NCI-H2029 treated with DMSO at 0.1 percent for 48 hours (cell line): ENCODE data around the gene HUNK.
"Not testable (repeated sequence)": the region's sequence is repeated elsewhere in the genome, so short reads cannot be mapped to it uniquely, and the experiment has no call there.

Experiments used
- DNase-seq: peaks from one replicate; lab custom pipeline; 2025; lab: John Stamatoyannopoulos, UW

The HUNK gene

DNA sequence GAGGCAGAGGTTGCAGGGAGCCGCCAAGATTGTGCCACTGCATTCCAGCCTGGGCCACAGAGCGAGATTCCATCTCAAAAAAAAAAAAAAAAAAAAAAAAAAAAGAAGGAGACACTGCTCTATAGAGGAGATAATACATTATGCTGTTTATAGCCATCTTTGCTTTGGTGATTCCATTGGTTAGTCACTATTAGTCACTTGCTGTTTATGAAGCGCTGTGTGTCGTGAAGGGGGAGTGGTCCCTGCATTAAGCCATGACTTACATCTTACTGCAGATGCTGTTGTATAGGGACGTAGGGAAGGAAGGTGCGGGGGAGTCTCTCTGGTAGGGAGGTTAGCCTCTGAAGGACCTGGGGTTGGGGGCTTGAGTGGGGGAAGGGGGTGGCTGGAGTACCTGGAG lies 48.3 kb downstream of the HUNK start:
- DNase-seq = no peak

DNA sequence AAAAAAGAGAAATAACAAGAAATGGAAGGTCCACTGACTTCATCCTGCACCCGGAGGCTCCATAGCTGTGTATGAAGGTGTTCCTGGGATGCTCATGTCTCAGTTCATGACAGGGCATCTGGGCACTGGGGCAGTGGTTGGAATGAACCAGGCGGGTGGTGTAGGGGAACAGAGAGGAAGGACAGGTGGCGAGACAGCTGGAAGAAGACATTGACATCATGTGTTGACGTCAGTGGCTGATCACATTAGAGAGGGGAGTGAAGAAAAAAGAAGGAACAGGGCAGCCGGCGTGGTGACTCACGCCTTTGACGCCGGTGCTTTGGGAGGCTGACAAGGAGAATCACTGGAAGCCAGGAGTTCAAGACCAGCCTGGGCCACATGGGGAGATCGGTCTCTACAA lies 50.1 kb downstream of the HUNK start:
- DNase-seq = no peak

DNA sequence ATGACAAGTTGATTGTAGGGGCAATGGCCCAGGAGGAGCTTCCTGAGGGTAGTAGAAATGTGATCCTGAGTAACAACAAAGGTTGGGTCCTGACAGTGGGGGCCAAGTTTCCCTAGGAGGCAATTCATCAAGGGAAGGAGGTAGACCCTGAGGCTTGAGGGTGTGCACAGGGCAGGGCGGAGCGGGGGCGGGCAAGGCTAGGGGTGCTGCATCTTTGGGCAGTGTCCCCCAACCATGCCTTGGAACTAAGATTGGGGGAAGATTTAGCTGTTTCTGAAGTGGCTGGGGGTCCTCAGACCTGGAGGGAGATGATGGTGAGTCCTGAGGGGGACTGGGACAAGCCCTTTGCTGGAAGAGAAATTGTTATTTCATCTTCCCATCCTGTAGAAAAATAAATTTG lies 50.9 kb downstream of the HUNK start:
- no peak for DNase-seq

GRCh38 chr21:31924548-31924947 lies 51.7 kb downstream of the HUNK start:
- DNase-seq = no peak

DNA sequence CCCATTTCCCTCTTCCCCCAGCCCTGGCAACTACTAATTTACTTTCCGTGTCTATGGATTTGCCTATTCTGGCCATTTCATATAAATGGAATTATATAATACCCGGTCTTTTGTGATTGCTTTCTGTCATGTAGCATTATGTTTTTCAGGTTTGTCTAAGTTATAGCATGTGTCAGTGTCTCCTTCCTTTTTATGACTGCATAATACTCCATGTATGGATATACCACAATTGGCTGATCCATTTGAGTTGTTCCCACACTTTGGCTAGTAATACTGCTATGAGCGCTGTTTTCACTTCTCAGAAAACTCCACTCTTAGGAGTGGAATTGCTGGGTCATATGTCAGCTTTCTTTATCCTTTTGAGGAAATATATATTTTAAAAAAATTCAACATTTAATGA lies 53.7 kb downstream of the HUNK start:
- no peak for DNase-seq

- DNase-seq = no peak
Measured at GRCh38 chr21:31927689-31928353, 55.0 kb downstream of the HUNK start.

DNA sequence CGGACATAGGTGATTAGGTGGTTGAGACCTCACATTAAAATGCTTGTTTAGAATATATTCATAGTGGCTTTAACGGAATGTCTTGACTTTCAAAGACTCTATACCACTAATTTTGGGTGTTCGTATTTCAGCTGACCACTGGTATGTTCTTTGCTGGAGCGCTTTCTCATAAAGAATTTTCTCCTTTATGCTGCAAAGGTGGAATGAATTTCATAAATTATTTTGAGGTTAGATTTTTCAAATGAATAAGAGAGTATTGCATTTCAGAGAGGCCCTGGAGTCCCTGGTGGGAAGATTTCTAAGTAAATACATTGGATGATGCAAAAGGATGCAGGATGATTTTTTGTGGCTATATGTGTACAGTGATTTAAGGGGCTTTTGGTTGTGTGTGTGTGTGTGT lies 55.8 kb downstream of the HUNK start:
- no peak for DNase-seq

- no peak for DNase-seq
Measured at GRCh38 chr21:31929548-31929947, 56.7 kb downstream of the HUNK start.

DNA sequence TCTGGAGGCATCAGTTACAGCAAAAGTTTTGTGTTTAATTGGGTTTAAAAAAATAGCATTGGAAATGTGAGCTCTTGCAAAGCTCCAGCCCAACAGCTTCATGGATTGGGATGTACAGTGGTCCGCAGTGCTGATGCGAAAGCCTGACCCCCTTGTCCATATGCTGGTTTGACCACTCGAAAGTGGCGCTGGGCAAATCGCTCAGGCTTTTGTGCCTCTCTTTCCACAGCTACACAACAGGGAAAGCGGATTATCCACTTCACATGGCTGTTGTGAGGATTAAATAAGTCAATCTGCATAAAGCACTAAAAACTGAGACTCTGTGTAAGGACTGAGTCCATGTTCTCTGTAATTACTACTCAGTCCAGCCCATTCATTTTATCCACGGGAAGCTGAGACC lies 57.2 kb downstream of the HUNK start:
- no peak for DNase-seq

GRCh38 chr21:31931644-31932469 lies 59.0 kb downstream of the HUNK start:
- no peak for DNase-seq

- no peak for DNase-seq
Measured at GRCh38 chr21:31932470-31932764, 59.6 kb downstream of the HUNK start.

DNA sequence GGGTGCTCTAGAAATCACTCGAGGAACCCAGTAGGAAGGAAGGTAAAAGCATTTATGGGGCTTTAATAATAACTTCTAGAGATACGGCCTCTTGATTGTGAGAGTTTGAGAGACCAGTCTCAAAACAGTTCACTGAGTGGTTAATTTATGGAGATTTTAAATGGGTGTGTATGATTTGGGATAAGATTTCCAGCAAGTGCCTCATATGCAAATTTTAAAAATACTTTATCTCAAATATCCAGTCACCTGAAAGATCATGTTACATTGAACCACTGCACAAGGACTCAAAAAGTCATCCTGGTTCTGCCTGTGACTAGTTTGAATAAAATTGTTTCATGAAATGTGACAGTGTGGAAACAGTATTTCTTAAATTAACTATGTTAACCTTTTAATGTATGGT lies 64.5 kb downstream of the HUNK start:
- DNase-seq = no peak

- DNase-seq = no peak
Measured at GRCh38 chr21:31938330-31939301, 65.8 kb downstream of the HUNK start.

GRCh38 chr21:31941694-31942093 lies 68.9 kb downstream of the HUNK start:
- no peak for DNase-seq

DNA sequence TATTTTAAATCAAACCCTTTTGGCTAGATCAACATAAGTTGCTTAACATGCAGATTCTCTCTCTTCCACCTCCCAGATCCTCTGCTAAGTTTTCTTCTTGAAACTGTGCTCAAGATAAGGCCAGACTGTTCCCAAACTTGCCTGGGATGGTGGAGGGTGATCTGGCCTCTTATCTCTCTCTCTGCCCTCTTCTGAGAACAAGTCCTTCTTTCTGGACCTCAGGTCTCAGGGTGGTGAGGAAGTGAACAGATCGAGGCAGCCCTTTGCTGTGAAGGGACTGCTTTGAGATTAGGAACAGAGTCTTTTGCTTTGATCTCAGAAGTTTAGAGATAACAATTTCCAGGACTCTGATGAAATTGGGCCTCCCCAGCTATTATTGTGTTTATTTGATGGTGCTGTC lies 70.7 kb downstream of the HUNK start:
- no peak for DNase-seq

DNA sequence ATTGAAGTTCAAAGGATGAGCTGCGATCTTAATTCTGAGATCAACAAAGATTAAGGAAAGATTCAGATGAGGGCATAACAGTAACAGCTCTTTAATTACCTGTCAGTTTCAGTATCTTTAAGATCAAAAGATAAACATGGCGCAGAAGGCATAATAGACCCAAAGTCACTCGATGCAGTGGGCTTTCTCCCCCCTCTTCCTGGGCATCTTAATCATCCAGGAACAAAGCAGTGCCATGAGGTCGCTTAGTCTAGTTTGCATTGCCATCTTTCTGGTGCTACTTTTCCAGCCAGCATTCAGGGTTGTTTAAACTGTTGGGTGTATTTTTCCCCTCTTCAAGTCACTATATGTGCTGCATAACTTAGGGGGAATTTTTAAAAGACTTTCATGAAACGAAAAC lies 72.3 kb downstream of the HUNK start:
- DNase-seq = no peak

- no peak for DNase-seq
Measured at GRCh38 chr21:31945546-31945945, 72.7 kb downstream of the HUNK start.

DNA sequence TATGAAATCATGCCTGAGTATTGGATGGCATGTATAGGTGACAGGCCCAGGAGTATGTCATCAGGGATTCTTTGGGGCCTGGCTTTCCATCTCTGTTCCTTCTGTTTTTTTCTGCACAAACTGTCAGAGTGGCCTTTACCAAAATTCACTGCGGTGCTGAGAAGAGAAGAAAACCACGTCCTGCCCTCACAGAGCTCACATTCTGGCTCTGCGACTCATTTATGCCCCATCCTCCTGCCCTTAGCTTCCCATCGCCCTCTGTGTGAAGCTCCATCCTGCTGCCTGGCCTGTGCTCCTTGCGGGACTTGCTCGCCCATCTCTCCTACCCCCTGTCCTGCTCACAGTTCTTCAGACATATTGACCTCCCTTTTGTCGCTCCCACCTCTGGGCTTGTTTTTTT lies 73.4 kb downstream of the HUNK start:
- no peak for DNase-seq

- DNase-seq = not testable (repeated sequence)
Measured at GRCh38 chr21:31946876-31947550, 74.2 kb downstream of the HUNK start.

- DNase-seq = no peak
Measured at GRCh38 chr21:31948676-31949075, 75.9 kb downstream of the HUNK start.

- DNase-seq = no peak
Measured at GRCh38 chr21:31952828-31953227, 80.0 kb downstream of the HUNK start.

GRCh38 chr21:31957631-31958030 lies 84.8 kb downstream of the HUNK start:
- DNase-seq = no peak
